ENCODE measurements around the gene ADAMTSL5.

DNA sequence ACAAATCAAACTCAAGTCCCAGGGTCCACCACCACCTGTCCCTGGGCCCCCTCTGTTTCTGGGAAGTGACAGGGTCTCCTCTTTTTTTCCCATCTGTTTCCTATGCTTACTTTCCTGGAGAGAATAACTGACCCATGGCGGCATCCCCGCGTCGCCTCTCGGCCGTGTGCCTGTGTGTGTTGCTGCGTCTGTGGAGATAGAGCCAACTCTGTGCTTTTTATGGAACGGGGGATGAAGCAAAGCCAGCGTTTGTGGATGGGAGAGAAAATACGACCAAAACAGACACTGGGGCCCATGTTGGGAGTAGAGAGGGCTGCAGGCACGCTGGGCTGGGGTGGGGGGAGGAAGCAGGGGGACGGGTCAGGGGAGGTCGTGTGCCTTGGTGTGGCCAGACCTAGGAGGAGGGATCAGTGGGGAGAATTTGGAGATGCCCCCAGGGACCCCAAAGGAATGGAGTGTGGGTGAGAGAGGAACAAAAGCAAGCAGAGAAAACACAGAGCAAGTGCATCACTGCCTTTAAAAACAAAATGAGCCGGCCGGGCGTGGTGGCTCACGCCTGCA is 27.6 kb upstream of the ADAMTSL5 start:
- TF ChIP-seq SPI1 (IDR thresholded peaks at IDR 0.05; ENCODE audit: low read depth, low read length), result no peak
- no peak for TF ChIP-seq TAF1 (IDR thresholded peaks at IDR 0.05; ENCODE audit: low read depth, low read length)
- no peak for TF ChIP-seq POLR2A (IDR thresholded peaks at IDR 0.05; ENCODE audit: low read depth, low read length)
- TF ChIP-seq POLR2AphosphoS5 (IDR thresholded peaks at IDR 0.05; ENCODE audit: low read depth, low read length), result no peak
- no peak for TF ChIP-seq POU2F2 (IDR thresholded peaks at IDR 0.05; ENCODE audit: low read depth, low read length)
